KMS-11 (cell line): ENCODE measurements around the gene ZSCAN5C.
"Not testable (repeated sequence)": the region's sequence is repeated elsewhere in the genome, so short reads cannot be mapped to it uniquely, and the experiment has no call there.

Experiments
- H2AFZ ChIP-seq: fragments of 200-600 bp; sonication (generic); 2 replicates; pipeline ENCODE4 v1.6.1; 2016; ENCODE audit warnings: antibody characterized with exemption, mixed run types, low read depth
- H3K27ac ChIP-seq: fragments of 200-600 bp; sonication (generic); 2 replicates; pipeline ENCODE4 v1.6.1; 2016; ENCODE audit warnings: mild to moderate bottlenecking, mixed run types
- H3K27me3 ChIP-seq: fragments of 200-600 bp; sonication (generic); 2 replicates; pipeline ENCODE4 v1.6.1; 2017; ENCODE audit warnings: mild to moderate bottlenecking, low read depth, mixed run types, moderate library complexity; ENCODE audit not compliant: insufficient read depth
- H3K36me3 ChIP-seq: fragments of 200-600 bp; sonication (generic); 2 replicates; pipeline ENCODE4 v1.6.1; 2017; ENCODE audit warnings: mild to moderate bottlenecking, mixed run types; ENCODE audit not compliant: insufficient read depth
- H3K4me1 ChIP-seq: fragments of 200-600 bp; sonication (generic); 2 replicates; pipeline ENCODE4 v1.6.1; 2016; ENCODE audit warnings: mild to moderate bottlenecking, low read depth, mixed run types; ENCODE audit not compliant: poor library complexity, severe bottlenecking
- H3K4me2 ChIP-seq: fragments of 200-600 bp; sonication (generic); 2 replicates; pipeline ENCODE4 v1.7.0; 2016; ENCODE audit warnings: mild to moderate bottlenecking, mixed run types
- H3K4me3 ChIP-seq: fragments of 200-600 bp; sonication (generic); IDR thresholded peaks from 2 replicates; pipeline ENCODE4 v1.6.1; 2017; ENCODE audit warnings: low read depth, low read length, mixed read lengths; ENCODE audit not compliant: insufficient read depth
- H3K79me2 ChIP-seq: fragments of 200-600 bp; sonication (generic); 2 replicates; pipeline ENCODE4 v1.6.1; 2016; ENCODE audit warnings: low read depth, mixed run types; ENCODE audit not compliant: insufficient read depth
- H3K9ac ChIP-seq: fragments of 200-600 bp; sonication (generic); 2 replicates; pipeline ENCODE4 v1.6.1; 2016; ENCODE audit warnings: mild to moderate bottlenecking, mixed run types
- H4K20me1 ChIP-seq: fragments of 200-600 bp; sonication (generic); 2 replicates; pipeline ENCODE4 v1.6.1; 2016; ENCODE audit warnings: mild to moderate bottlenecking, mixed run types; ENCODE audit not compliant: insufficient read depth
- CTCF ChIP-seq: fragments of 200-600 bp; sonication (generic); conservative IDR thresholded peaks from 2 replicates; pipeline ENCODE4 v1.6.1; 2017; ENCODE audit warnings: low read depth, mild to moderate bottlenecking, antibody characterized with exemption, low read length, moderate library complexity, mixed read lengths

ZSCAN5C gene

GRCh38 chr19:56209091-56209490 is 7.0 kb downstream of the ZSCAN5C start:
- no peaks in the 10 kb centered on the region for H4K20me1 ChIP-seq
- H3K4me2 ChIP-seq, result no peak overlapping the region
- no peak overlapping the region for H2AFZ ChIP-seq
- no peak overlapping the region for H3K4me3 ChIP-seq
- no peaks in the 10 kb centered on the region for H3K36me3 ChIP-seq
- H3K27ac ChIP-seq, result no peak overlapping the region
- no peak overlapping the region for H3K9ac ChIP-seq
- no peak for TF ChIP-seq CTCF
- no peaks in the 10 kb centered on the region for H3K79me2 ChIP-seq
- H3K27me3 ChIP-seq, result no peaks in the 10 kb centered on the region
- no peaks in the 10 kb centered on the region for H3K4me1 ChIP-seq

GRCh38 chr19:56210036-56210435 is 8.0 kb downstream of the ZSCAN5C start:
- not testable (repeated sequence) for H3K4me2 ChIP-seq, H3K9ac ChIP-seq, H3K4me1 ChIP-seq, H2AFZ ChIP-seq, H3K27me3 ChIP-seq, H3K36me3 ChIP-seq, H3K79me2 ChIP-seq, H3K4me3 ChIP-seq, H3K27ac ChIP-seq, H4K20me1 ChIP-seq

- Histone ChIP-seq H3K4me1 (no peaks in the 10 kb centered on the region), H4K20me1 (no peaks in the 10 kb centered on the region), H3K27me3 (no peaks in the 10 kb centered on the region), H3K4me2 (no peak overlapping the region), H2AFZ (no peak overlapping the region), H3K27ac (no peak overlapping the region), H3K4me3 (no peak overlapping the region), H3K79me2 (no peaks in the 10 kb centered on the region), H3K36me3 (no peaks in the 10 kb centered on the region), H3K9ac (no peak overlapping the region)
- TF ChIP-seq CTCF, result no peak
Observed at GRCh38 chr19:56211718-56212117, 9.6 kb downstream of the ZSCAN5C start.

- Histone ChIP-seq H3K27ac (no peak overlapping the region), H3K4me2 (no peak overlapping the region), H4K20me1 (no peaks in the 10 kb centered on the region), H3K36me3 (no peaks in the 10 kb centered on the region), H3K9ac (no peak overlapping the region), H2AFZ (no peak overlapping the region), H3K4me3 (no peak overlapping the region), H3K4me1 (no peaks in the 10 kb centered on the region), H3K27me3 (no peaks in the 10 kb centered on the region), H3K79me2 (no peaks in the 10 kb centered on the region)
- TF ChIP-seq CTCF, result no peak
Observed at GRCh38 chr19:56217039-56217949, 15.2 kb downstream of the ZSCAN5C start.

- Histone ChIP-seq H3K27me3 (no peaks in the 10 kb centered on the region), H3K4me3 (no peak overlapping the region), H3K79me2 (no peaks in the 10 kb centered on the region), H2AFZ (no peak overlapping the region), H4K20me1 (no peaks in the 10 kb centered on the region), H3K4me1 (no peaks in the 10 kb centered on the region), H3K36me3 (no peaks in the 10 kb centered on the region), H3K9ac (no peak overlapping the region), H3K4me2 (no peak overlapping the region), H3K27ac (no peak overlapping the region)
- no peak for TF ChIP-seq CTCF
Observed at GRCh38 chr19:56218961-56219360, 16.9 kb downstream of the ZSCAN5C start.

- not testable (repeated sequence) for H3K79me2 ChIP-seq, H3K4me3 ChIP-seq, H3K36me3 ChIP-seq, H4K20me1 ChIP-seq, H3K27ac ChIP-seq, H3K4me1 ChIP-seq, H3K27me3 ChIP-seq, H3K9ac ChIP-seq, H3K4me2 ChIP-seq, H2AFZ ChIP-seq
Observed at GRCh38 chr19:56221442-56221841, 19.4 kb downstream of the ZSCAN5C start.
